Ovary (tissue), 3 donors: ENCODE measurements around the gene USP36.

Source experiments
- CTCF ChIP-seq, 3 donors: fragments of 450-650 bp in 2 of 3; fragments of 200-600 bp in 1 of 3; IDR thresholded peaks; one replicate each; pipeline versions ENCODE4 v1.5.1 to v1.8.0; 2016 to 2022; ENCODE audit warnings: antibody characterized with exemption in 3 of 3, mild to moderate bottlenecking in 1 of 3
- POLR2A ChIP-seq: fragments of 450-650 bp; IDR thresholded peaks from one replicate; pipeline ENCODE4 v1.6.1; 2017; ENCODE audit warnings: antibody characterized with exemption, mild to moderate bottlenecking, moderate library complexity
- donor health status: DM: no; HTN: no; CAD: no.

GRCh38 chr17:78828470-78829185, 12.0 kb downstream of the USP36 start:
- no peak for TF ChIP-seq CTCF (IDR thresholded peaks at IDR 0.05)
- no peak for TF ChIP-seq POLR2A
